Measurements from ENCODE around the gene ANKRD66.
"Not testable (repeated sequence)": the region's sequence is repeated elsewhere in the genome, so short reads cannot be mapped to it uniquely, and the experiment has no call there.

The ANKRD66 gene

GRCh38 chr6:46755865-46756264 is 9.1 kb downstream of the ANKRD66 start:
- DNase-seq (ENCODE audit: low read depth): no peak

GRCh38 chr6:46756469-46757213 is 9.9 kb downstream of the ANKRD66 start:
- no peak for DNase-seq (ENCODE audit: low read depth)

GRCh38 chr6:46757214-46757596 is 10.5 kb downstream of the ANKRD66 start:
- DNase-seq (ENCODE audit: low read depth): no peak

- DNase-seq (ENCODE audit: low read depth): no peak
These were observed 12.4 kb downstream of the ANKRD66 start for GRCh38 chr6:46758960-46759753.

- DNase-seq (ENCODE audit: low read depth): no peak
These were observed 14.2 kb downstream of the ANKRD66 start for GRCh38 chr6:46760925-46761324.

GRCh38 chr6:46763466-46763865 is 16.7 kb downstream of the ANKRD66 start:
- DNase-seq (ENCODE audit: low read depth): no peak

- DNase-seq (ENCODE audit: low read depth): not testable (repeated sequence)
These were observed 17.5 kb downstream of the ANKRD66 start for GRCh38 chr6:46764280-46764679.

- DNase-seq (ENCODE audit: low read depth): no peak
These were observed 18.2 kb downstream of the ANKRD66 start for GRCh38 chr6:46764961-46765360.

- DNase-seq (ENCODE audit: low read depth): no peak
These were observed 25.3 kb downstream of the ANKRD66 start for GRCh38 chr6:46772016-46772415.

- no peak for DNase-seq (ENCODE audit: low read depth)
These were observed 26.0 kb downstream of the ANKRD66 start for GRCh38 chr6:46772762-46773161.

GRCh38 chr6:46773201-46773855 is 26.6 kb downstream of the ANKRD66 start:
- no peak for DNase-seq (ENCODE audit: low read depth)

GRCh38 chr6:46774736-46775135 is 28.0 kb downstream of the ANKRD66 start:
- not testable (repeated sequence) for DNase-seq (ENCODE audit: low read depth)

- no peak for DNase-seq (ENCODE audit: low read depth)
These were observed 29.5 kb downstream of the ANKRD66 start for GRCh38 chr6:46776070-46776712.

GRCh38 chr6:46777476-46778346 is 31.0 kb downstream of the ANKRD66 start:
- DNase-seq (ENCODE audit: low read depth): no peak

- DNase-seq (ENCODE audit: low read depth): no peak
These were observed 35.0 kb downstream of the ANKRD66 start for GRCh38 chr6:46781478-46782378.

- no peak for DNase-seq (ENCODE audit: low read depth)
These were observed 37.8 kb downstream of the ANKRD66 start for GRCh38 chr6:46784535-46784934.

GRCh38 chr6:46787871-46788540 is 41.3 kb downstream of the ANKRD66 start:
- DNase-seq (ENCODE audit: low read depth): no peak

- no peak for DNase-seq (ENCODE audit: low read depth)
These were observed 42.1 kb downstream of the ANKRD66 start for GRCh38 chr6:46788791-46789190.

Measured in T follicular helper cell (primary cell).